Adipocyte (in vitro differentiated cells): ENCODE measurements around the gene ETNPPL.

Source experiments
- DNase-seq: peaks from one replicate; pipeline ENCODE4 v3.0.0-alpha.2; 2015; ENCODE audit warnings: low read depth
- H3K27me3 ChIP-seq: replicated peaks from 2 replicates; pipeline ENCODE4 v1.7.0; 2013; ENCODE audit warnings: mild to moderate bottlenecking, low read length, moderate library complexity; ENCODE audit not compliant: control insufficient read depth, insufficient read depth
- H3K36me3 ChIP-seq: 2 replicates; pipeline ENCODE4 v1.7.0; 2013; ENCODE audit warnings: low read length, mild to moderate bottlenecking, moderate library complexity; ENCODE audit not compliant: control insufficient read depth, insufficient read depth, severe bottlenecking
- H3K4me1 ChIP-seq: 2 replicates; pipeline ENCODE4 v1.7.0; 2013; ENCODE audit warnings: mild to moderate bottlenecking, low read length, moderate library complexity; ENCODE audit not compliant: control insufficient read depth, insufficient read depth
- H3K4me3 ChIP-seq: 2 replicates; pipeline ENCODE4 v1.7.0; 2013; ENCODE audit warnings: mild to moderate bottlenecking, low read length, moderate library complexity
- H3K9ac ChIP-seq: 2 replicates; pipeline ENCODE4 v1.7.0; 2013; ENCODE audit warnings: mild to moderate bottlenecking, low read length, moderate library complexity
- H3K9me3 ChIP-seq: 2 replicates; pipeline ENCODE4 v1.7.0; 2013; ENCODE audit warnings: mild to moderate bottlenecking, low read length, moderate library complexity; ENCODE audit not compliant: control insufficient read depth

Gene ETNPPL

GRCh38 chr4:108762559-108763225, at the start of gene ETNPPL:
Gene ETNPPL, minus strand, starts transcription at chr4:108763053. Its CDS starts 155 bp downstream, at chr4:108762898.
- Histone ChIP-seq H3K9me3 (no peaks in the 10 kb centered on the region), H3K9ac (peak within 1 kb of the TSS; percentile 21), H3K4me1 (peaks cover 9% of the 10 kb centered on the region), H3K27me3 (peaks cover 18% of the 10 kb centered on the region), H3K36me3 (no peaks in the 10 kb centered on the region), H3K4me3 (peak within 1 kb of the TSS; percentile 85)
- DNase-seq = peak; percentile 43

GRCh38 chr4:108811486-108811885, 48.6 kb upstream of the ETNPPL start:
- no peaks in the 10 kb centered on the region for H3K9me3 ChIP-seq
- H3K27me3 ChIP-seq = no peaks in the 10 kb centered on the region
- no peak overlapping the region for H3K4me3 ChIP-seq
- no peaks in the 10 kb centered on the region for H3K36me3 ChIP-seq
- DNase-seq = peak; percentile 13
- H3K4me1 ChIP-seq = no peaks in the 10 kb centered on the region
- H3K9ac ChIP-seq = no peak overlapping the region

GRCh38 chr4:108810087-108810486, 47.2 kb upstream of the ETNPPL start:
- no peak for DNase-seq

GRCh38 chr4:108804648-108805273, 41.9 kb upstream of the ETNPPL start:
- Histone ChIP-seq H3K36me3 (no peaks in the 10 kb centered on the region), H3K9ac (no peak overlapping the region), H3K4me1 (no peaks in the 10 kb centered on the region), H3K4me3 (no peak overlapping the region), H3K9me3 (no peaks in the 10 kb centered on the region), H3K27me3 (no peaks in the 10 kb centered on the region)
- no peak for DNase-seq

More at GRCh38 chr4:108810087-108810486, 47.2 kb upstream of the ETNPPL start:
- no peak overlapping the region for H3K4me3 ChIP-seq
- no peaks in the 10 kb centered on the region for H3K27me3 ChIP-seq
- no peak overlapping the region for H3K9ac ChIP-seq
- no peaks in the 10 kb centered on the region for H3K36me3 ChIP-seq
- H3K9me3 ChIP-seq = no peaks in the 10 kb centered on the region
- no peaks in the 10 kb centered on the region for H3K4me1 ChIP-seq

- H3K9me3 ChIP-seq = no peaks in the 10 kb centered on the region
- H3K4me1 ChIP-seq = peaks cover 11% of the 10 kb centered on the region
- H3K36me3 ChIP-seq = no peaks in the 10 kb centered on the region
- no peak overlapping the region for H3K9ac ChIP-seq
- DNase-seq = no peak
- H3K27me3 ChIP-seq = no peaks in the 10 kb centered on the region
- no peak overlapping the region for H3K4me3 ChIP-seq
Observed at GRCh38 chr4:108799306-108799705, 36.5 kb upstream of the ETNPPL start.

GRCh38 chr4:108796173-108796572, 33.3 kb upstream of the ETNPPL start:
- Histone ChIP-seq H3K4me3 (no peak overlapping the region), H3K27me3 (no peaks in the 10 kb centered on the region), H3K4me1 (peaks cover 24% of the 10 kb centered on the region), H3K9ac (no peak overlapping the region), H3K9me3 (no peaks in the 10 kb centered on the region), H3K36me3 (no peaks in the 10 kb centered on the region)
- DNase-seq = no peak

GRCh38 chr4:108795733-108796132, 32.9 kb upstream of the ETNPPL start:
- H3K4me3 ChIP-seq = no peak overlapping the region
- H3K9ac ChIP-seq = no peak overlapping the region
- H3K4me1 ChIP-seq = peaks cover 24% of the 10 kb centered on the region
- DNase-seq = no peak
- no peaks in the 10 kb centered on the region for H3K36me3 ChIP-seq
- H3K27me3 ChIP-seq = no peaks in the 10 kb centered on the region
- H3K9me3 ChIP-seq = no peaks in the 10 kb centered on the region

- peak; percentile 34 for DNase-seq
- H3K9me3 ChIP-seq = no peaks in the 10 kb centered on the region
- no peaks in the 10 kb centered on the region for H3K27me3 ChIP-seq
- H3K4me3 ChIP-seq = no peak overlapping the region
- no peaks in the 10 kb centered on the region for H3K36me3 ChIP-seq
- peaks cover 24% of the 10 kb centered on the region for H3K4me1 ChIP-seq
- H3K9ac ChIP-seq = no peak overlapping the region
Observed at GRCh38 chr4:108794136-108794535, 31.3 kb upstream of the ETNPPL start.

- peaks cover 24% of the 10 kb centered on the region for H3K4me1 ChIP-seq
- no peaks in the 10 kb centered on the region for H3K9me3 ChIP-seq
- no peak for DNase-seq
- no peak overlapping the region for H3K9ac ChIP-seq
- H3K27me3 ChIP-seq = no peaks in the 10 kb centered on the region
- H3K36me3 ChIP-seq = no peaks in the 10 kb centered on the region
- no peak overlapping the region for H3K4me3 ChIP-seq
Observed at GRCh38 chr4:108793415-108793814, 30.6 kb upstream of the ETNPPL start.

GRCh38 chr4:108788731-108789130, 25.9 kb upstream of the ETNPPL start:
- no peak for DNase-seq
- Histone ChIP-seq H3K4me1 (peaks cover 7% of the 10 kb centered on the region), H3K9me3 (no peaks in the 10 kb centered on the region), H3K36me3 (no peaks in the 10 kb centered on the region), H3K4me3 (no peak overlapping the region), H3K27me3 (no peaks in the 10 kb centered on the region), H3K9ac (no peak overlapping the region)

- H3K9ac ChIP-seq = no peak overlapping the region
- no peaks in the 10 kb centered on the region for H3K9me3 ChIP-seq
- H3K36me3 ChIP-seq = no peaks in the 10 kb centered on the region
- no peak for DNase-seq
- H3K27me3 ChIP-seq = no peaks in the 10 kb centered on the region
- H3K4me3 ChIP-seq = no peak overlapping the region
- no peaks in the 10 kb centered on the region for H3K4me1 ChIP-seq
Observed at GRCh38 chr4:108787724-108788123, 24.9 kb upstream of the ETNPPL start.
